ENCODE data around the gene TPP2. TPM values are rescaled to one million over a fixed set of nuclear protein-coding genes. Genes with fewer than 3 reads are reported as not detected.

Gene TPP2
- total RNA-seq, 2 donors from 2014 or later = 64.2 to 80.6 TPM

DNA sequence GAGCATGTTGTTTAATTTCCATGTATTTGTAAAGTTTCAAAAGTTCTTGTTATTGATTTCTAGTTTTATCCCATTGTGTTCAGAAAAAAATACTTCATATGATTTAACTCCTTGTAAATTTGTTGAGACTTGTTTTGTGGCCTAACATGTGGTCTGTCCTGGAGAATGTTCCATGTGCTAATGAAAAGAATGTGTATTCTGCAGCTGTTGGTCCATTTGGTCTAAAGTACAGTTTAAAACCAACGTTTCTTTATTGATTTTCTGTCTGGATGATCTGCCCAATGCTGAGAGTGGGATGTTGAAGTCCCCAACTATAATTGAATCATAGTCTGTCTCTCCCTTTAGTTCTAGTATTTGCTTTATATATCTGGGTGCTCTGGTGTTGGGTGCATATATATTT lies 34.9 kb upstream of the TPP2 start:
- Mint-ChIP-seq H3K27ac (no peak overlapping the region), H3K36me3 (ENCODE audit: low read depth) (no peaks in the 10 kb centered on the region), H3K4me1 (peaks cover 3% of the 10 kb centered on the region), H3K27me3 (ENCODE audit: insufficient read depth) (no peaks in the 10 kb centered on the region), H3K4me3 (no peak overlapping the region), H3K9me3 (no peaks in the 10 kb centered on the region)
- H3K27me3 ChIP-seq (ENCODE audit: control insufficient read depth, insufficient read depth, low read length, poor library complexity, severe bottlenecking) = no peaks in the 10 kb centered on the region
- WGBS, 2 experiments (ENCODE audit: insufficient coverage in 1 of 2, insufficient read length in 1 of 2) = 57 to 92% methylated on average over 1 of the region's 1 CpG
- DNase-seq = no peak
- TF ChIP-seq, protein P1, sequence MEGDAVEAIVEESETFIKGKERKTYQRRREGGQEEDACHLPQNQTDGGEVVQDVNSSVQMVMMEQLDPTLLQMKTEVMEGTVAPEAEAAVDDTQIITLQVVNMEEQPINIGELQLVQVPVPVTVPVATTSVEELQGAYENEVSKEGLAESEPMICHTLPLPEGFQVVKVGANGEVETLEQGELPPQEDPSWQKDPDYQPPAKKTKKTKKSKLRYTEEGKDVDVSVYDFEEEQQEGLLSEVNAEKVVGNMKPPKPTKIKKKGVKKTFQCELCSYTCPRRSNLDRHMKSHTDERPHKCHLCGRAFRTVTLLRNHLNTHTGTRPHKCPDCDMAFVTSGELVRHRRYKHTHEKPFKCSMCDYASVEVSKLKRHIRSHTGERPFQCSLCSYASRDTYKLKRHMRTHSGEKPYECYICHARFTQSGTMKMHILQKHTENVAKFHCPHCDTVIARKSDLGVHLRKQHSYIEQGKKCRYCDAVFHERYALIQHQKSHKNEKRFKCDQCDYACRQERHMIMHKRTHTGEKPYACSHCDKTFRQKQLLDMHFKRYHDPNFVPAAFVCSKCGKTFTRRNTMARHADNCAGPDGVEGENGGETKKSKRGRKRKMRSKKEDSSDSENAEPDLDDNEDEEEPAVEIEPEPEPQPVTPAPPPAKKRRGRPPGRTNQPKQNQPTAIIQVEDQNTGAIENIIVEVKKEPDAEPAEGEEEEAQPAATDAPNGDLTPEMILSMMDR (conservative IDR thresholded peaks at IDR 0.05) = no peak
- no peak overlapping the region for H3K27ac ChIP-seq (ENCODE audit: low read depth, low read length)
- H3K4me3 ChIP-seq (ENCODE audit: low read length) = no peak overlapping the region
- H3K36me3 ChIP-seq (ENCODE audit: control insufficient read depth, insufficient read depth, low read length) = no peaks in the 10 kb centered on the region
- H3K9ac ChIP-seq (ENCODE audit: extremely low read depth, low read length, poor library complexity, severe bottlenecking) = no peak overlapping the region
- no peaks in the 10 kb centered on the region for H3K4me1 ChIP-seq (ENCODE audit: control insufficient read depth, insufficient read depth, low read length)
- H3K9me3 ChIP-seq (ENCODE audit: control insufficient read depth, low read length) = no peaks in the 10 kb centered on the region

DNA sequence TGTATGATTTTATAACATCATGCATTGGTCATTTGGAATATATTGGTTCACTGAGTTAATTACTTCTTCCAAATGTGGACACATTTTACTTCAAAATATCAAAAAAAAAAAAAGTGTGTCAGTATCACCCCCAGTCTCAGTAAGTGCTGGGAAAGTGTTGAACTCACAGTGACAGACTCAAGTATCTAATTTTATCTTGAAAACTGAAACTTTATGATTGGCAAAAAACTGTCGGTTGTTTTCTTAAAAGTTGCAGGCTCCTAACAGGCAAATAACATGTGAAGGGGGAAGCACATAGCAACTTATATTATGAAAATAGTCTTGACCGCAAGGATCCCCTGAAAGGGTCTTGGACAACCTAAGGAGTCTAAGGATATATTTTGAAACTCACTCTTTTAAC lies 33.5 kb upstream of the TPP2 start:
- Mint-ChIP-seq H3K27ac (no peak overlapping the region), H3K9me3 (no peaks in the 10 kb centered on the region), H3K4me1 (peaks cover 3% of the 10 kb centered on the region), H3K4me3 (no peak overlapping the region), H3K36me3 (ENCODE audit: low read depth) (no peaks in the 10 kb centered on the region), H3K27me3 (ENCODE audit: insufficient read depth) (no peaks in the 10 kb centered on the region)
- Histone ChIP-seq H3K4me1 (ENCODE audit: control insufficient read depth, insufficient read depth, low read length) (no peaks in the 10 kb centered on the region), H3K9ac (ENCODE audit: extremely low read depth, low read length, poor library complexity, severe bottlenecking) (no peak overlapping the region), H3K36me3 (ENCODE audit: control insufficient read depth, insufficient read depth, low read length) (no peaks in the 10 kb centered on the region), H3K9me3 (ENCODE audit: control insufficient read depth, low read length) (no peaks in the 10 kb centered on the region), H3K4me3 (ENCODE audit: low read length) (no peak overlapping the region), H3K27me3 (ENCODE audit: control insufficient read depth, insufficient read depth, low read length, poor library complexity, severe bottlenecking) (no peaks in the 10 kb centered on the region), H3K27ac (ENCODE audit: low read depth, low read length) (no peak overlapping the region)
- DNase-seq = no peak
- TF ChIP-seq, protein P1 (conservative IDR thresholded peaks at IDR 0.05) = no peak
- 97 to 100% methylated on average over 1 to 2 of the region's 2 CpGs for WGBS, 2 experiments (ENCODE audit: insufficient coverage in 1 of 2, insufficient read length in 1 of 2)

DNA sequence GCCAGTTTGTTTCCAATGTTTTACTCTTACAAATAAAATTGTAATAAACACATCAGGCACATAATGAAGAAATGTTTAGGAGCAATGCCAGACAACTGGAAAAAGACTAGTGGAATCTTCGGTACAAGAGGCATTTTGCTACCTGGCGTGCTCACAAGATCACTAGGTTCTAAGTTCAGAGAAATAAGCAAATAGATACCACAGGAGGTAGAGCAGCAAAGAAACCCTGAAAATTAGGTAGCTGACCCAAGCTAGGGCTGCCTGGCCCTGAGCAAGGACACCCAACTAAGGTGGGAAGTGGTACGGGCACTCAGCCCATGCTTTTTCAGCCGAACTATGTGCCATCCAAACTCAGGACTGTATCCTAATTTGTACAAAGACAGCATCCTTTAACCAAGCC lies 32.2 kb upstream of the TPP2 start:
- WGBS, 2 experiments (ENCODE audit: insufficient coverage in 1 of 2, insufficient read length in 1 of 2) = 92 to 100% methylated on average over 2 to 4 of the region's 4 CpGs
- H3K9me3 Mint-ChIP-seq = no peaks in the 10 kb centered on the region
- TF ChIP-seq, protein P1 (conservative IDR thresholded peaks at IDR 0.05) = no peak

More for the DNA sequence above, 32.2 kb upstream of the TPP2 start:
- Mint-ChIP-seq H3K4me1 (peaks cover 2% of the 10 kb centered on the region), H3K4me3 (no peak overlapping the region), H3K27ac (no peak overlapping the region), H3K36me3 (ENCODE audit: low read depth) (no peaks in the 10 kb centered on the region), H3K27me3 (ENCODE audit: insufficient read depth) (no peaks in the 10 kb centered on the region)
- no peak overlapping the region for H3K9ac ChIP-seq (ENCODE audit: extremely low read depth, low read length, poor library complexity, severe bottlenecking)
- no peaks in the 10 kb centered on the region for H3K36me3 ChIP-seq (ENCODE audit: control insufficient read depth, insufficient read depth, low read length)
- H3K27ac ChIP-seq (ENCODE audit: low read depth, low read length) = no peak overlapping the region
- H3K27me3 ChIP-seq (ENCODE audit: control insufficient read depth, insufficient read depth, low read length, poor library complexity, severe bottlenecking) = no peaks in the 10 kb centered on the region
- DNase-seq = no peak
- no peaks in the 10 kb centered on the region for H3K4me1 ChIP-seq (ENCODE audit: control insufficient read depth, insufficient read depth, low read length)
- H3K9me3 ChIP-seq (ENCODE audit: control insufficient read depth, low read length) = no peaks in the 10 kb centered on the region
- no peak overlapping the region for H3K4me3 ChIP-seq (ENCODE audit: low read length)

Measured in endodermal cell (in vitro differentiated cells).